Kidney tubule cell (primary cell): Measurements from ENCODE around the gene C13orf42.

Experiments used
- DNase-seq: peaks from one replicate; pipeline ENCODE4 v3.0.0-alpha.2; 2018; ENCODE audit warnings: low spot score

The C13orf42 gene

DNA sequence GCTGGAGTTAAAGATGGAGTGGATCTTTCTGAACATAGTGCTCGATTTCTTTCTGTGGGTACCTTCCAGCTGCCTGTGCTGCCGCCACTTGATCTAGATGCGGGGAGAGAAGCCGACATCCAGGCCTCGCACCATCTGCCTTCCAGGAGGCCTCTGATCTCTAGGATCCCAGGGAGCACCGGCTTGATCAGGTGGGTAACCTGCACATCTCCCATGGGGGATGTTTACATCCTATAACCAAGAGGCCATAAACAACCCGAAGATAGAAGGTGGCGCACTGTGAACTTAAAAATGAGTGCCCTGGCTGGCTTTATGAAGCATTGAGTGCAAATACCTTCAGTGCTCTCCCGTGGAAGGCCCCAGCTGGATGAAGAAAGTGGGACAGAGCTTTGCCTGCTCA is at the start of gene C13orf42:
Gene C13orf42 (minus strand): TSS at position 101 of the 400 bp plus-strand sequence. CDS start 65 bp downstream, at position 36.
- no peak for DNase-seq

DNA sequence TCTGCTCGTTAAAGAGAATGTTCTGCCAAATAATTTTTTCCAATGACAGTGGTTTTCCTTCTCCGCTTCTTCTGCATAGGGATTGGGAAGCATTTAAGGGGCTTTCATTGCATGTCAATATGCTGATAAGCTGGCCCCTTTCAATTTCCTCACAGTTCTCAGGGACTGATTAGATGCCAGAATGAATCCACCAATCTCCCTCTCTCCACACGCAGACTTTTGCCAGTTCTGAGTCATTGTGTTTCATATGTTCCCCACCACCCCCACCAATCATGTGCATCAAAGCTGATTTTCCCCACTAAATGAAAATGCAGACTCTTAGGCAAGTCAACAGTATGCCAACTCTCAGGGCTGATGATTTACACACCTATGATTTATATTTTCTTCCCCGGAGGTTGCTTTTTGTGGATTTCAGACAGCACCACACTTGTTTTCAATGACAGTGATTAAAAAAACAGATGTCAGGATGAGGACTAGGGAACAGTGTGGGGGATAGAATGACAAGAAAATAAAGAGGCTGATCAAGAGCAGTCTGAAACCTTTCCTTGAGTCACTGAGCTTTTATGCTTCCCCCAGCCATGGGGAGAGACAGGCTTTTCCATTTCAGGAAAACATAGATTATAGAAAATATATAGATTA is 47.9 kb upstream of the C13orf42 start:
- DNase-seq: no peak

GRCh38 chr13:51158365-51158764 is 47.3 kb upstream of the C13orf42 start:
- no peak for DNase-seq

DNA sequence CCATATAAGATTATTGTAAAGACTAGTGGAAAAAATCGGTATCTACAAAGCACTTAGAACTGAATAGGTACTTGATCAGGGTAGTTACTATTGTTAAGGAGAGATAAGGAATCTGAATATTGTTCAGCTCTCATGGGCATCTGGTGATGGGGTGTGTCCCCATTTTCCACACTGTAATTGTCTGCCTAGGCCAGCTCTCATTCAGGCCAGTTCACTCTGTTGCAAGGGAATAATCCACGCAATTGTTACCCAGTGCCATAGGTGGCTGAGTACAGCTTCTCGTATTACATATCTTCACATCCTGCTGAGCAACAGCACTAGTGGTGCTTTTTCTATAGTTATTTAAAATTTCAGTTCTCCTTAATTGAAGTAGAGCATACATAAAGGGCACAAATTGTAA is 45.6 kb upstream of the C13orf42 start:
- DNase-seq: no peak

- DNase-seq: no peak
Observed at GRCh38 chr13:51155776-51156515, 44.9 kb upstream of the C13orf42 start.

DNA sequence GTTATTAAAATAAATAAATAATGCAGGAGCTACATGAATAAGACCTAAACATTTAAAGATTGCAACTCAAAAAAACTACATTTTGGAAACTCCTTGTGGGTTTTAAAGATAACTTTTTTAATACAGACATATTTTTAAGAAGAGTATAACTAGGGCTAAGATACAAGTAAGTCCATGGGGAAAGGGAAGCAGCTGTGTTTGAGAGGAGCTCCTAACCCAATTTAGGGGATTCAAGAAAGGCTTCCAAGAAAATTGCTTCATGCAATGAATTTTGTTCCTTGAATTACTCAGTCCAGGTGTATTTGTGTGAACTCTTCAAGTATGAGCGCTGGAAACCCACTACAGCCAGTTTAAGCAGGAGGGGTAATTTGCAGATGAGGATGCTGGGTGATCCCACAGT is 44.1 kb upstream of the C13orf42 start:
- DNase-seq: no peak

DNA sequence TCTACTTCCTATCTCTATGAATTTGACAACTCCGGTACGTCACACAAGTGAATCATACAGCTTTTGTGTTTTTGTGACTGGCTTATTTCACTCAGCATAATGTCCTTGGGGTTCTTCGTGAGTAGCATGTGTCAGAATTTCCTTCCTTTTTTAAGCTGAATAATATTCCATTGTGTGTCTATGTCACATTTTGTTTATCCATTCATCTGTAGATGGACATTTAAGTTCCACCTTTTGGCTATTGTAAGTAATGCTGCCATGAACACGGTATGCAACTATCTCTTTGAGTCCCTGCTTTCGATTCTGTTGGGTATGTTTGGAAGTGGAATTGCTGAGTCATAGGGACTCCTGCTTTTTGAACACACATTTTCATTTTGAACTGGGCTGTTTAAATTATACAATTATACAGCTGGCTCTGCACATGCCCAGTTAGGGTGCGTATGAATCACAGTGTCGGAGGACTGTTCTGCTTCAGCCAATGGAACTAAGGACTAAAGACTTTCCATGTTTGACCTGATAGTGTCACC is 43.0 kb upstream of the C13orf42 start:
- no peak for DNase-seq

- DNase-seq: no peak
Observed at GRCh38 chr13:51153527-51153926, 42.5 kb upstream of the C13orf42 start.

GRCh38 chr13:51152701-51153100 is 41.6 kb upstream of the C13orf42 start:
- DNase-seq: no peak

DNA sequence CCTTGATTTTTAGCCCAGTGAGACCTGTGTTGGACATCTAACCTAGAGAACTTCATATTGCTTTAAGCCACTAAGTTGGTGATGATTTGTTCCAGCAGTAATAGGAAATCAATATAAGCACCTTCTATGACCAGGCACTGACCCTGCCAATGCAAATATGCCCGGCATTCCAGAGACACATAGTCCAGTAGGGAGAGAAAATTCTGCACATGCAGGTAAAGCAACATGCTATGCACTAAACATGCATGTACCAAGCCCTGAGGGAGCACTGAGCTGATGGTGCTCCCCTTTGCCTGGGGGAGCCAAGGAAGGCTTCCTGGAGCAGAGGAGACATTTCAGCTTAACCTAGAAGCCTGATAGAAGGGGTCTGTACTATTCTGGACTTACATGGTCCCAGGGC is 40.4 kb upstream of the C13orf42 start:
- DNase-seq: no peak

GRCh38 chr13:51148952-51149573 is 38.0 kb upstream of the C13orf42 start:
- peak; percentile 43 for DNase-seq

- DNase-seq: no peak
Observed at GRCh38 chr13:51148223-51148951, 37.3 kb upstream of the C13orf42 start.

- no peak for DNase-seq
Observed at GRCh38 chr13:51147732-51148131, 36.7 kb upstream of the C13orf42 start.

DNA sequence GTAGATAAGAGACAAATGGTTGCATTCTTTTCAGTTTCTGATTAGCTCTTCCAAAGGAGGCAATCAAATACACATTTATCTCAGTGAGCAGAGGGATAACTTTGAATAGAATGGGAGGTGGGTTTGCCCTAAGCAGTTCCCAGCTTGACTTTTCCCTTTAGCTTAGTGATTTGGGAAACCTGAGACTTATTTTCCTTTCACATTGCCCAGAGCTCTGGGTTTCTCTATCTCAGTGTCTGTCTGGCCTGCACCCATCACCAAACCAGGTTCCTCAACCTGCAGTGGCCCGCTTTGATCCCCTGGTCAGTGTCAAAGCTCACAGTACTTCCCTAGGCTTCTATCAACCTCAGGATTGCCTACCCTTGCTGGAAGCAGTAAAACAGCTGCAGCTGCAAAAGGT is 35.6 kb upstream of the C13orf42 start:
- no peak for DNase-seq

DNA sequence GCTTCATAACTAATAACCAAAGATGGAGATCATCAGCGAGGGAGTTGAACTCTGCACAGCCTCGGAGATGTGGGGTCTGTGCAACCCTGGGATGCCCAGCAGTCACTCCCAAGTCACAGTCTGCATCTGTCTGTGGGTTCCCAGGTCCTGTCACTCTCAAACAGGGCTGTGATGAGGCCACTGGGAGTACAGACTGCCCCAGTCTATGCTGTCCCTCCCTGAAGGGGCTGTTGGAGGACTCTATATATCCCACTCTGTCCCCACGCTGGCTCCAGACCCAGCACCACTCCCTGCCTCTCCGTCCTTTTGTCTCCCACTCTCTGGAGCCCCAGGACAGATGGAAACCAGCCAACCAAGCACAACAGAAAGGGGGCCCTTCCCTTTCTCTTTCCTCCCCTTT is 26.2 kb upstream of the C13orf42 start:
- no peak for DNase-seq

- DNase-seq: no peak
Observed at GRCh38 chr13:51136276-51136980, 25.4 kb upstream of the C13orf42 start.

DNA sequence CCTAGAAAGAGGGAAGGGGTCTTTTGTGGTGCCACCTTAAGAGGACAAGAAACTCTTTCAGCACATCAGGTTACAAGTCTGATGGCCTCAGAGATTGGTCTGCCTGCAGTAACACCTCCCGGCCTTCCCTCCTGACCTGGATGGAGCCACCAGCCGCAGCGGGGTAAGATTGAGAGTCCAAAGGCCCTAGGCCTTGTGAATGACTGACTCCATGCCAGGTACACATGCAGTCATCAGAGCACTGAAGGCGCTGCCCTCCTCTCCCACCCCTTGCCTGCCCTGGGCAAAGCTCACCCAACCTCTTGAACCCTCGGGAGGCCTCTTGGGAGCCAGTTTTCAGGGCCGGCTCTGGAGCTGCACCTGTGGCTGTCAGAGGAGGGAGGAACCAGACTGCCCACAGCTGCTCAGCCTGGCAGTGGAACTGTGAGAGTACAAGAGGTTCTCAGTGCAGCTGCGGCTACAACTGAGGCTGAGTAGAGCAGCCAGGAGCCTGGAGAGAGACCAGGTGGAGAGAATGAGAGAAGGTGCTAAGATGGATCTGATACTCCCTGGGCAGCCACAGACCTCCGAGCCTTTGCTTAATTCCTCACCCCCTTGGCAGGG is 23.8 kb upstream of the C13orf42 start:
- no peak for DNase-seq

- no peak for DNase-seq
Observed at GRCh38 chr13:51130348-51130747, 19.3 kb upstream of the C13orf42 start.

DNA sequence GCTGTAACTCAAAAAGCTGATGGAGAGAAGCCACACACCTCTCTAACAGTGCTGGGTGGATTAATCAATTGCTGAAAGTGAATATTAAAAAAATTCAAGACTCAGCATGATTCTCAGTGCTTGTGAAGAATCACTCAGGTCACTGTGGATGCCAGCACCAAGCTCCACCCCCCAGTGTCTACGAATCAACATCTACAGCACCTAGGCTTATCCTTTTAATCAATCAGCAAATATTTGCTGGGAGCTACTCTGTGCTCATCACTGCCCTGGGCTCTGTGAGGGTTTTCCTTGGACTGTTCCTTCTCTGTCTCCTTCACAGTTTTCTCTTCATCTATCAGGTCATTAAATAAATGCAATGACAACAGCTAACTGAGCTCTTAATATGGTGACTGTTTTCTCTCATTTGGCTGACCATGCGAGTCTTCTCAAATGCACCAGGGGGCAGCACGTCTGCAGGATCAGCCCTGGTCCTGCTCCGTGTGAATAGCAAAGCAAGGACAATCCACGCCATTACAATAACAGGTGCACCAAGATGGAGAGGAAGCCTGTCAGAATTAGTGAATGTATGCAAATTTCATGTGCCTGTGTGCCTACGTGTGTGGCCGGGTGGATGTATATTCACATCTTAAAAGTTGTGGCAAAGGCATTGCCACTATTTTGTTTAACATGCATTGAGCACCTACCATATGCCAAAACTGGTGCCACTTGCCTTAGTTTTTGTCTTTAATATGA is 14.6 kb upstream of the C13orf42 start:
- DNase-seq: peak; percentile 76

GRCh38 chr13:51122868-51123566 is 11.9 kb upstream of the C13orf42 start:
- peak; percentile 29 for DNase-seq
